Epithelial cell of alveolus of lung (primary cell): ENCODE measurements around the gene COPS7B. TPM values are rescaled to one million over a fixed set of nuclear protein-coding genes. Genes with fewer than 3 reads are reported as not detected.

ENCODE experiments used
- total RNA-seq: library from RNA; depleted of rRNA; stranded (reverse); fragments of >200 nt; gene quantifications from 2 replicates; pipeline ENCODE4 v1.2.1, GENCODE V29; 2015

Gene COPS7B
- 22.1 and 26.6 TPM in 2 replicates for total RNA-seq

DNA sequence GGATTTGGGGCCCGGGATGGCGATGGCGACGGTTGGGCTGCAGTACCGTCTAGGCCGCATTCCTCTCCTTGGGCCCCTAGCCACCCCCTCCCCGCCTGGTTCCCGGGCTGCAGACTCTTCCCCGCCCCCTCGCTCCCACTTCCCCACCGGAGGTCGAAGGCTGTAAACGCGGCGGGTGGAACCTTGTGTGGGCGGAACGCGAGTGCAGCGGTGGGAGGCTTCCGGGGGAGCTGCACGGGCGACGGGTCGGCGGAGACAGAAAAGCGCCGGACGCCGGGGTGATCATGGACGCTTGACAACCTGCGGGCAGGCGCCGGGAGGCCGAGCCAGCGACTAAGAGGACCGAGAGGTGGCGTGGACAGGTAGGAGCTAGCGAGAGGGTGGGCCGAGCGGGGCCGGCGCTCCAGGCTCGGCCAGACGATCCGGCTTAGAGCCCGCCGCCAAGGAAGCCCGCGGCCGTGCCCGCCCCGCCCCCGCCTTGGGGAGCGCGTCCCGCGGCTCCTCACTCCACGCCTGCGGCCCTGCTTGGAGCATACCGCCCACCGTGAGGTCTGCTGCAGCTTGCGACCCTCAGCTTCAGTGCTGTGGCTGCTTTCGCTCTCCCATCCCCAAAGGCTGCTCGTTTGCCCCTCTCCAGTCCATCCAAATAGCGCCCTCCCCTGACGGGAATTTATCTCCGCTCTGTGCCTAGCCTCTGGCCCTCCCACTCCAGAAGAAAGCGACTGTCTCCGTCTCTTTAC is at the start of gene COPS7B:
TSS of gene COPS7B (plus strand) at position 269 of the 740 bp plus-strand sequence. CDS start 2,126 bp downstream, outside the sequence.

GRCh38 chr2:231780909-231781797 is 5.1 kb upstream of the COPS7B start, which contains the start of gene PDE6D:
TSS of gene PDE6D (minus strand) at chr2:231781282. CDS start at chr2:231781114, 168 bp downstream.

Other genes with a start within 250 kb of the COPS7B start
- not detected in 2 replicates for gene TEX44, start 193.6 kb upstream of the COPS7B start, total RNA-seq
- 655 and 888 TPM in 2 replicates for gene PTMA, start 77.9 kb upstream of the COPS7B start, total RNA-seq
- 15.7 and 20.4 TPM in 2 replicates for gene PDE6D, start 5.2 kb upstream of the COPS7B start, total RNA-seq
- not detected in 2 replicates for gene NPPC, start 140.0 kb downstream of the COPS7B start, total RNA-seq
- gene DIS3L2, start 175.3 kb downstream of the COPS7B start, total RNA-seq = 14.6 and 16.6 TPM in 2 replicates